Lower lobe of right lung (tissue), 2 donors: Measurements from ENCODE around the gene CDRT4. TPM values are rescaled to one million over a fixed set of nuclear protein-coding genes. Genes with fewer than 3 reads are reported as not detected.

Experiments used
- ATAC-seq, 2 donors: fragments of 200-7000 bp; cut with Tn5 transposase; one replicate each; pipeline ENCODE4 v1.9.1; 2020 to 2022; ENCODE audit warnings: mild to moderate bottlenecking in 2 of 2, moderate library complexity in 2 of 2
- DNase-seq: peaks from one replicate; pipeline ENCODE4 v3.0.0-alpha.2; 2020
- H3K27ac ChIP-seq: fragments of 200-600 bp; one replicate; pipeline ENCODE4 v1.8.0; 2022
- H3K27me3 ChIP-seq: fragments of 200-600 bp; one replicate; pipeline ENCODE4 v1.8.0; 2022; ENCODE audit warnings: low read depth
- H3K36me3 ChIP-seq: fragments of 200-600 bp; one replicate; pipeline ENCODE4 v1.8.0; 2022; ENCODE audit warnings: mild to moderate bottlenecking
- H3K4me1 ChIP-seq: fragments of 200-600 bp; one replicate; pipeline ENCODE4 v1.8.0; 2022
- H3K4me3 ChIP-seq: fragments of 200-600 bp; one replicate; pipeline ENCODE4 v1.8.0; 2022; ENCODE audit warnings: mild to moderate bottlenecking
- H3K9me3 ChIP-seq: fragments of 200-600 bp; one replicate; pipeline ENCODE4 v1.8.0; 2022
- CTCF ChIP-seq: fragments of 200-600 bp; IDR thresholded peaks from one replicate; pipeline ENCODE4 v1.8.0; 2022; ENCODE audit warnings: antibody characterized with exemption, mild to moderate bottlenecking
- intact Hi-C: fragments of 100-400 bp; cut with DNase I; formaldehyde crosslinking; loops from one replicate; pipeline ENCODE4 v1.11.0; 2022
- total RNA-seq: library from RNA; stranded (reverse); fragmentation: NEBNext Ultra II Directional; extraction: Animal tissue kit (Norgen Biotek cat#: 25700); gene quantifications from one replicate; pipeline ENCODE4 v1.2.1, GENCODE V29; 2021
- donor health status: DM: no; HTN: yes; CAD: no; lungs with severe emphysema.

The CDRT4 gene
- total RNA-seq, 1 donor from 2014 or later: 13.4 TPM

GRCh38 chr17:15399443-15399842 lies 68.0 kb downstream of the CDRT4 start:
- no peak for TF ChIP-seq CTCF
- no peaks in the 10 kb centered on the region for H3K27me3 ChIP-seq
- no peaks in the 10 kb centered on the region for H3K36me3 ChIP-seq
- DNase-seq: no peak
- H3K27ac ChIP-seq: no peak overlapping the region
- intact Hi-C loops: no loop called here
- H3K4me3 ChIP-seq: no peak overlapping the region
- H3K9me3 ChIP-seq: no peaks in the 10 kb centered on the region
- no peak for ATAC-seq
- no peaks in the 10 kb centered on the region for H3K4me1 ChIP-seq

DNA sequence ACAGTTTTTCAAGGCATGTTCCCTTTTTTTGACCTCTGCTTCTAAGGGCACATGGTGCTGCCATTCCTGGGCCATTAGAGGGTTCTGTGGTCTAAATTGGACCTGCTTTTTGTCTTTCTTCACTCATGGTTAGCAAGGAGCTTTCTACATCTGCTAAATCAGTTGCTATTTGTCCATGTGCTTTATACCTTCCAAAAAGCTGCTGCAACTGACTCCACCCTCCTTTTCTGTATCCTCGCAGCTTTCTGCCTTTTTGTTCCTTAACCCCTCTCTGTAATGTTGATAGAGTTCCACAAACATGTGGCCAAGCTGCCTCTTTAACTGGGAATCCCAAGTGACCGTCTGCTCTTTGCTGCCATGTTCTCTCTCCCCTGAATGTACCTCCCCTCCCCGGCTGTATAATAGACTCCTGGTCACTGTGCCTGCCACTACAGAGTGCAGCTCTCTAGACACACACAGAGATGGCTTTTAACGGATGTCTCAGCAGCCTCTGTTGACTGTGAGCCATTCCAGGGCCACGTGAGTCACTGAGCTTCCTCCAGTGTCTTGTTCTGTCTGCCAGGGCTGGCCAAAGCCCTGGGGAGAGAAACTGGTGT lies 68.6 kb downstream of the CDRT4 start:
- no peak overlapping the region for H3K27ac ChIP-seq
- peak in 1 of 2 donors; percentile 35 for ATAC-seq

GRCh38 chr17:15398291-15398690 lies 69.1 kb downstream of the CDRT4 start:
- DNase-seq: no peak
- intact Hi-C loops: no loop called here
- ATAC-seq: no peak
- H3K27ac ChIP-seq: no peak overlapping the region
- no peaks in the 10 kb centered on the region for H3K9me3 ChIP-seq
- TF ChIP-seq CTCF: no peak
- H3K36me3 ChIP-seq: no peaks in the 10 kb centered on the region
- H3K4me3 ChIP-seq: no peak overlapping the region
- H3K4me1 ChIP-seq: no peaks in the 10 kb centered on the region
- H3K27me3 ChIP-seq: no peaks in the 10 kb centered on the region

More for the DNA sequence above, 68.6 kb downstream of the CDRT4 start:
- DNase-seq: no peak
- no peaks in the 10 kb centered on the region for H3K4me1 ChIP-seq
- no peaks in the 10 kb centered on the region for H3K27me3 ChIP-seq
- H3K9me3 ChIP-seq: no peaks in the 10 kb centered on the region
- no peak overlapping the region for H3K4me3 ChIP-seq
- no peaks in the 10 kb centered on the region for H3K36me3 ChIP-seq
- intact Hi-C loops: no loop called here
- no peak for TF ChIP-seq CTCF

GRCh38 chr17:15397620-15398019 lies 69.8 kb downstream of the CDRT4 start:
- Histone ChIP-seq H3K4me1 (no peaks in the 10 kb centered on the region), H3K27ac (no peak overlapping the region), H3K36me3 (no peaks in the 10 kb centered on the region), H3K4me3 (no peak overlapping the region), H3K9me3 (no peaks in the 10 kb centered on the region), H3K27me3 (no peaks in the 10 kb centered on the region)
- ATAC-seq: no peak
- DNase-seq: no peak
- intact Hi-C loops: no loop called here
- TF ChIP-seq CTCF: no peak

GRCh38 chr17:15395091-15395490 lies 72.3 kb downstream of the CDRT4 start:
- no peak for TF ChIP-seq CTCF
- Histone ChIP-seq H3K27ac (no peak overlapping the region), H3K9me3 (no peaks in the 10 kb centered on the region), H3K36me3 (no peaks in the 10 kb centered on the region), H3K27me3 (no peaks in the 10 kb centered on the region), H3K4me1 (no peaks in the 10 kb centered on the region), H3K4me3 (no peak overlapping the region)
- intact Hi-C loops: no loop called here
- ATAC-seq (no peak), DNase-seq (no peak)

DNA sequence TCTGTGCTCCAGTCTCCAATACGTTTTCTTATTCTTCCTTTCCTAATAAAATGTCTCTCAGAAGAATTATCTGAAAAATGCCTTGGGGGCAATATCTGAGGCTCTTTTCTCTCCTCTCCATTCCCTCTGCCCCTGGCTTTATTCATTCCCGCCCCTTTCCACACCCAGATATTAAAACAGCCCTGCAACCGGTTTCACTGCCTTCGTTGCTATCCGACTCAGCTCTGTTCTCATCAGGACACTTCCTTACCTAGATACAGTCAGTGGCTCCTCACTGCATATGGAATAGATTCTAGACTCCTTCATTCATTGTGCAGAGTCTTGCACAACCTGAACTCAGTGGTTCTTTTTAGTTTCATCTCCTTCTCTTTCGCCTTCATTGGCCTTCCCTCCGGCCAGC lies 74.0 kb downstream of the CDRT4 start:
- DNase-seq (no peak), ATAC-seq (no peak)
- H3K4me1 ChIP-seq: no peaks in the 10 kb centered on the region
- intact Hi-C loops: no loop called here
- no peak for TF ChIP-seq CTCF
- no peak overlapping the region for H3K27ac ChIP-seq
- no peak overlapping the region for H3K4me3 ChIP-seq
- no peaks in the 10 kb centered on the region for H3K9me3 ChIP-seq
- H3K27me3 ChIP-seq: no peaks in the 10 kb centered on the region
- no peaks in the 10 kb centered on the region for H3K36me3 ChIP-seq
